COR-L47 (cell line): ENCODE results near the gene TMEM35B.
"Not testable (repeated sequence)": the region's sequence is repeated elsewhere in the genome, so short reads cannot be mapped to it uniquely, and the experiment has no call there.

ENCODE experiments used
- DNase-seq: peaks from one replicate; lab custom pipeline; 2025; lab: John Stamatoyannopoulos, UW

TMEM35B gene

GRCh38 chr1:34976384-34977209, 8.6 kb downstream of the TMEM35B start:
- DNase-seq = no peak

GRCh38 chr1:34975771-34976170, 9.4 kb downstream of the TMEM35B start:
- DNase-seq = no peak

- no peak for DNase-seq
Measured at GRCh38 chr1:34975338-34975737, 9.8 kb downstream of the TMEM35B start.

GRCh38 chr1:34974626-34975025, 10.5 kb downstream of the TMEM35B start:
- DNase-seq = no peak

GRCh38 chr1:34973326-34973725, 11.8 kb downstream of the TMEM35B start:
- no peak for DNase-seq

- DNase-seq = peak; percentile 1
Measured at GRCh38 chr1:34970829-34971228, 14.3 kb downstream of the TMEM35B start.

- DNase-seq = no peak
Measured at GRCh38 chr1:34970220-34970735, 14.9 kb downstream of the TMEM35B start.

GRCh38 chr1:34968297-34968696, 16.9 kb downstream of the TMEM35B start:
- not testable (repeated sequence) for DNase-seq

- not testable (repeated sequence) for DNase-seq
Measured at GRCh38 chr1:34967672-34968071, 17.5 kb downstream of the TMEM35B start.

- DNase-seq = no peak
Measured at GRCh38 chr1:34965597-34965996, 19.6 kb downstream of the TMEM35B start.

GRCh38 chr1:34950428-34950827, 34.7 kb downstream of the TMEM35B start:
- no peak for DNase-seq

- not testable (repeated sequence) for DNase-seq
Measured at GRCh38 chr1:34948739-34949138, 36.4 kb downstream of the TMEM35B start.

- DNase-seq = not testable (repeated sequence)
Measured at GRCh38 chr1:34947641-34948314, 37.4 kb downstream of the TMEM35B start.

- DNase-seq = no peak
Measured at GRCh38 chr1:34946211-34946610, 38.9 kb downstream of the TMEM35B start.

GRCh38 chr1:34941798-34942197, 43.3 kb downstream of the TMEM35B start:
- DNase-seq = not testable (repeated sequence)
